GM19463 (cell line): ENCODE results near the gene CR1.
"Not testable (repeated sequence)": the region's sequence is repeated elsewhere in the genome, so short reads cannot be mapped to it uniquely, and the experiment has no call there.

Experiments used
- ATAC-seq: cut with Tn5 transposase; IDR thresholded peaks from one replicate; pipeline ENCODE4 v1.9.1; 2021; ENCODE audit warnings: mild to moderate bottlenecking, moderate library complexity; ENCODE audit not compliant: unreplicated experiment

Gene CR1

GRCh38 chr1:207638487-207639145 is 142.7 kb downstream of the CR1 start:
- ATAC-seq, result not testable (repeated sequence)

- not testable (repeated sequence) for ATAC-seq
Observed at GRCh38 chr1:207639362-207639761, 143.4 kb downstream of the CR1 start.

GRCh38 chr1:207644166-207644851 is 148.4 kb downstream of the CR1 start:
- no peak for ATAC-seq

GRCh38 chr1:207644852-207645634 is 149.1 kb downstream of the CR1 start, which contains the start of gene CR1L:
Gene CR1L (plus strand): TSS chr1:207645133. CDS start chr1:207645234, 101 bp downstream.
- peak; percentile 97 for ATAC-seq

GRCh38 chr1:207645635-207646081 is 149.7 kb downstream of the CR1 start:
- ATAC-seq, result no peak

GRCh38 chr1:207646171-207646570 is 150.2 kb downstream of the CR1 start:
- ATAC-seq, result no peak

- ATAC-seq, result no peak
Observed at GRCh38 chr1:207646944-207647579, 151.1 kb downstream of the CR1 start.

GRCh38 chr1:207647671-207648333 is 151.8 kb downstream of the CR1 start:
- ATAC-seq, result no peak

- ATAC-seq, result no peak
Observed at GRCh38 chr1:207648334-207649209, 152.6 kb downstream of the CR1 start.

GRCh38 chr1:207649210-207649753 is 153.3 kb downstream of the CR1 start:
- no peak for ATAC-seq

- no peak for ATAC-seq
Observed at GRCh38 chr1:207649865-207650580, 154.1 kb downstream of the CR1 start.

GRCh38 chr1:207651583-207651982 is 155.6 kb downstream of the CR1 start:
- no peak for ATAC-seq

GRCh38 chr1:207654320-207654719 is 158.4 kb downstream of the CR1 start:
- ATAC-seq, result no peak

- no peak for ATAC-seq
Observed at GRCh38 chr1:207658408-207658807, 162.5 kb downstream of the CR1 start.

- no peak for ATAC-seq
Observed at GRCh38 chr1:207658904-207659485, 163.0 kb downstream of the CR1 start.

GRCh38 chr1:207659545-207660153 is 163.7 kb downstream of the CR1 start:
- ATAC-seq, result no peak

GRCh38 chr1:207661420-207661819 is 165.5 kb downstream of the CR1 start:
- ATAC-seq, result not testable (repeated sequence)

GRCh38 chr1:207666342-207666741 is 170.4 kb downstream of the CR1 start:
- ATAC-seq, result no peak
